IMR-90 (cell line): ENCODE results near the gene COL13A1.

Experiments used
- MAFK ChIP-seq: IDR thresholded peaks from 2 replicates; pipeline ENCODE4 v1.6.1; 2012; ENCODE audit warnings: low read depth, low read length, improper control_type of control experiment
- MAZ ChIP-seq: IDR thresholded peaks from 2 replicates; pipeline ENCODE4 v1.6.1; 2012; ENCODE audit warnings: low read depth, mild to moderate bottlenecking, low read length, improper control_type of control experiment, moderate library complexity, borderline replicate concordance
- POLR2A ChIP-seq: IDR thresholded peaks from 2 replicates; pipeline ENCODE4 v1.6.1; 2012; ENCODE audit warnings: mild to moderate bottlenecking, low read depth, low read length
- RAD21 ChIP-seq: IDR thresholded peaks from 2 replicates; pipeline ENCODE4 v1.6.1; 2012; ENCODE audit warnings: low read length, improper control_type of control experiment
- RCOR1 ChIP-seq: IDR thresholded peaks from 2 replicates; pipeline ENCODE4 v1.6.1; 2012; ENCODE audit warnings: mild to moderate bottlenecking, low read length, improper control_type of control experiment; ENCODE audit not compliant: insufficient replicate concordance
- USF2 ChIP-seq: fragments of 150-350 bp; IDR thresholded peaks from 2 replicates; pipeline ENCODE4 v1.6.1; 2017; ENCODE audit warnings: mild to moderate bottlenecking, antibody characterized with exemption, low read length, low read depth
- TF ChIP-seq, protein P1 (sequence below): conservative IDR thresholded peaks from 2 replicates; pipeline ENCODE4 v1.5.1; 2012; ENCODE audit warnings: mild to moderate bottlenecking, low read depth, low read length, improper control_type of control experiment
- TF ChIP-seq, protein P2 (sequence below): fragments of 150-350 bp; IDR thresholded peaks from 2 replicates; pipeline ENCODE4 v1.6.1; 2016; ENCODE audit warnings: low read depth, mild to moderate bottlenecking, low read length, moderate library complexity, borderline replicate concordance

DNA sequence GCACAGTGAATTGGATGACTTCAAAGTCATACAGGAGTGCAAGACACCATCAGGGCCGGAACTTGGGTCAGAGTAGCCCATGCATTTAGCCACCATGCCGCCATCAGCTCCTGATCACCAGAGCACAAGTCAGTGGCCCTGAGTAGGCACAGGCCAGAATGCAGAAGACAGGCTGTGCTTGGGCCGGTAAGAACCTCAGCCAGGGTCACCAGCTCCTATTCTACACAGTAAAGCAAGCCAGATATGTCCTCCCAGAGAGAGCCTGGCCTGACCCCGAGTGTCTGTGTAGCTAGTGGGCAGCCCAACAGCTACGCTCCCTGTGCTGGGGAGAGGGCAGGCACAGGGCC lies 44.5 kb upstream of the COL13A1 start:
- TF ChIP-seq, protein P1, sequence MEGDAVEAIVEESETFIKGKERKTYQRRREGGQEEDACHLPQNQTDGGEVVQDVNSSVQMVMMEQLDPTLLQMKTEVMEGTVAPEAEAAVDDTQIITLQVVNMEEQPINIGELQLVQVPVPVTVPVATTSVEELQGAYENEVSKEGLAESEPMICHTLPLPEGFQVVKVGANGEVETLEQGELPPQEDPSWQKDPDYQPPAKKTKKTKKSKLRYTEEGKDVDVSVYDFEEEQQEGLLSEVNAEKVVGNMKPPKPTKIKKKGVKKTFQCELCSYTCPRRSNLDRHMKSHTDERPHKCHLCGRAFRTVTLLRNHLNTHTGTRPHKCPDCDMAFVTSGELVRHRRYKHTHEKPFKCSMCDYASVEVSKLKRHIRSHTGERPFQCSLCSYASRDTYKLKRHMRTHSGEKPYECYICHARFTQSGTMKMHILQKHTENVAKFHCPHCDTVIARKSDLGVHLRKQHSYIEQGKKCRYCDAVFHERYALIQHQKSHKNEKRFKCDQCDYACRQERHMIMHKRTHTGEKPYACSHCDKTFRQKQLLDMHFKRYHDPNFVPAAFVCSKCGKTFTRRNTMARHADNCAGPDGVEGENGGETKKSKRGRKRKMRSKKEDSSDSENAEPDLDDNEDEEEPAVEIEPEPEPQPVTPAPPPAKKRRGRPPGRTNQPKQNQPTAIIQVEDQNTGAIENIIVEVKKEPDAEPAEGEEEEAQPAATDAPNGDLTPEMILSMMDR, result no peak
- no peak for TF ChIP-seq RCOR1
- TF ChIP-seq POLR2A, result no peak
- TF ChIP-seq, protein P2, sequence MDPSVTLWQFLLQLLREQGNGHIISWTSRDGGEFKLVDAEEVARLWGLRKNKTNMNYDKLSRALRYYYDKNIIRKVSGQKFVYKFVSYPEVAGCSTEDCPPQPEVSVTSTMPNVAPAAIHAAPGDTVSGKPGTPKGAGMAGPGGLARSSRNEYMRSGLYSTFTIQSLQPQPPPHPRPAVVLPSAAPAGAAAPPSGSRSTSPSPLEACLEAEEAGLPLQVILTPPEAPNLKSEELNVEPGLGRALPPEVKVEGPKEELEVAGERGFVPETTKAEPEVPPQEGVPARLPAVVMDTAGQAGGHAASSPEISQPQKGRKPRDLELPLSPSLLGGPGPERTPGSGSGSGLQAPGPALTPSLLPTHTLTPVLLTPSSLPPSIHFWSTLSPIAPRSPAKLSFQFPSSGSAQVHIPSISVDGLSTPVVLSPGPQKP, result no peak
- no peak for TF ChIP-seq RAD21
- no peak for TF ChIP-seq USF2
- no peak for TF ChIP-seq MAFK
- TF ChIP-seq MAZ, result no peak
